ENCODE measurements around the gene SIAH3.

SIAH3 gene

DNA sequence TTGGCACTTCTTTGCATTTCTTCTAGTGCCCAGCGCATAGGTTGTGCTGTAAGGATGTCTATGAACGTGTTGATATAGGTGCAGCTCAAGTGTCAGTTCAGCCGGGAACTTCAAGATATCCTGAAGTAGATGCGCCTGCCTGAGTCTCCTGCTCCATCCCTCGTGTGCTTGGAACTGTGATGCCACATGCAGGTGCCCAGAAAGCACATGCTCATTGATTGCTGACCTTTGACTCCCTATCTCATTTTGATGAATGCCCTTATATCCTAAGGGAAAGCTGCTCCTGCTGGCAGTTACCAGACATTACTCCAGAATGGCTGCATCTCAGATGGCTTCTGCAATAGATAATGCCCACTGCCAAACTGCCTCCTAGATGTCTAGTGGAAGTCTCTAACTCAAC lies 108.6 kb downstream of the SIAH3 start:
- DNase-seq (ENCODE audit: low read depth, low spot score) = no peak

GRCh38 chr13:45737571-45738017 lies 114.0 kb downstream of the SIAH3 start:
- no peak for DNase-seq (ENCODE audit: low read depth, low spot score)

- DNase-seq (ENCODE audit: low read depth, low spot score) = no peak
Measured at GRCh38 chr13:45733361-45733760, 118.2 kb downstream of the SIAH3 start.

DNA sequence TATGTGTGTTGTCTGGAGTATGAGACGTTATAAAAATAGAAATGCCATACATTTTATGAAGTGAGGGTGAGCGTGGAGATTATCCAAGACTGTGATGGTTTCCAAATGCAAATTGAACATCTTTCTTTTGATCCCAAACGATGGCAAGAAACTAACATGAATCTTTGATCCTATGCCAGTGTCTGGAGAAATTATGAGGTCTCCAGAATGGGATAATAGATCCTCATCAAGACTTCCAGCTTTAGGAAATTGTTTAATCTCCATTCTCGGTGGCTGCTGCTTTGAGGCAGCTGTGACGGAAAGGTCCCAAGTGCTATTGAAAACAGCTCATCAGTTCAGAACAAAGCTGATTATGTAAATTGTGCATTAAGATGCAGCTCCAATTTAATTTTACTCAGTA lies 118.6 kb downstream of the SIAH3 start:
- no peak for DNase-seq (ENCODE audit: low read depth, low spot score)

DNA sequence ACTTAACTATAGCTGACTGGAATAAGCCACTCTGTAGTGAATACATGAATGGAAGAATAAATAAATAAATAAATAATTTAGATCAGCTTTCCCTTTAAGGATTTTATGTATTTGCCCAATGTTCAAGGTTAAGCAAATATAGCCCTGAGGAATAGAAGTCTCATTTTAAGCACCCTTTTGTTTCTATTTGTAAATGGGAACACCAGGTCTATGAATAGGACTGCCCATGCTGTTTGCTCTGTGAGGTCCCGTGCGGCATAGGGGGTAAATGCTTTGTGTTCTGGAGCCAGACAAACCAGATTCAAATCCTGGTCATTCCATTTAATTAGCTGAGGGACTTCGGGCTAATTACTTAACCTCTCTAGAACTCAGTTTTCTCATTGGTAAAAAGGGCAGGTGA lies 120.1 kb downstream of the SIAH3 start:
- DNase-seq (ENCODE audit: low read depth, low spot score) = no peak

GRCh38 chr13:45728759-45729158 lies 122.8 kb downstream of the SIAH3 start:
- no peak for DNase-seq (ENCODE audit: low read depth, low spot score)

All from brain pericyte (primary cell).